CD4-positive, alpha-beta T cell treated with Interleukin-17A for 4 hours (primary cell): ENCODE data around the gene DHFR.

Source experiments
- DNase-seq: peaks from one replicate; pipeline ENCODE4 v3.0.0-alpha.2; 2020; ENCODE audit warnings: mixed read lengths

Gene DHFR

DNA sequence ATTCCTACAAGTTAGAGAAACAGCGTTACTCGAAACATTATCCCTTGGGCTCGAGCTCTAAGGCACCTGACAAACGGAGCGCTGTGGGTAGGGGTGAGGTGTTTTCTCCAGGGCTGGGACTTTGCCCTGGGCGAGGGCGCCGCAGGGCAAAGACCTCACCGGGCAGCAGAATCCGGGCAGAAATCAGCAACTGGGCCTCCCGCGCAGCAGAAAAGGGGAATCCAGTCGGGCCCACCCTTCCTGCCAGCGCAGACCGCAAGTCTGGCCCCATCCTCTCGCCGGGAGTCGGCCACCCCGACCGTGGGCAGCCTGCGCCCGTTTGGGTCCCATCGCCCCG, 761 bp downstream of the DHFR start:
- DNase-seq: no peak

GRCh38 chr5:80653502-80653901, 1.3 kb downstream of the DHFR start:
- no peak for DNase-seq

DNA sequence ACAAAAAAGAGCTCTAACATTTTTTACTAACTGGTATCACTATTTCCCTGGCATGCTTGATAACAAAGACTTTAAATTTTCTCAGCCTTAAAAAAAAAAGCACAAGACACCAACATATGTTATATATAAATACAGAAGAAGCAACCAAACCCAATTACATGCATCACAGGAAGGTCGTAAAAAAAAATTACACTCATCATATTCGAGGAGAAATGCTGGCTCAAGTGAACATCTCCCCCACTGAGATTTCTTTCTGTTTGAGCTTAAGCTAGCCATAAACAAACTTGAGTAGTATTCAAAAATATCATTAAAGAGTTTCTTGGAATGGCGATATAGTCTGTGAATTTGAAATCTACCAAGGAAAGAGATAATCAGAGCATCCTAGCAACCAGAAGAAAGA, 7.9 kb downstream of the DHFR start:
- no peak for DNase-seq

DNA sequence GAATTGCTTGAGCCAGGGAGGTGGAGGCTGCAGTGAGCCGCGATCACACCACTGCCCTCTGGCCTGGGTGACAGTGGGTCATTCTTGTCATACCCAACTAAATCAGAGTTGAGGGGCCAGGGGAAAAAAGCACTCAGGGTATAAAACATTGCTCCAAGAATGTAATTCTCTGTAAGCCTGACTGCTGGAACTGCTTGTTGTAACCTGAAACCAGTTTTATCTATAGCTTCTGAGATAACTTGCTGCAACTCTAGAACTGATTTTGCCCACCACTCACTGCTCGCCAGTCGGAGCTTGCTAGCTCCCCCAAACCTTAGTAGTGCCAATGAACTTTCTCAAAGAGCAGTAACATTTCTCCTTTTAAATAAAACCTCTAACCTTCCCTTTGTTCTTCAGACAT, 9.9 kb downstream of the DHFR start:
- no peak for DNase-seq

DNA sequence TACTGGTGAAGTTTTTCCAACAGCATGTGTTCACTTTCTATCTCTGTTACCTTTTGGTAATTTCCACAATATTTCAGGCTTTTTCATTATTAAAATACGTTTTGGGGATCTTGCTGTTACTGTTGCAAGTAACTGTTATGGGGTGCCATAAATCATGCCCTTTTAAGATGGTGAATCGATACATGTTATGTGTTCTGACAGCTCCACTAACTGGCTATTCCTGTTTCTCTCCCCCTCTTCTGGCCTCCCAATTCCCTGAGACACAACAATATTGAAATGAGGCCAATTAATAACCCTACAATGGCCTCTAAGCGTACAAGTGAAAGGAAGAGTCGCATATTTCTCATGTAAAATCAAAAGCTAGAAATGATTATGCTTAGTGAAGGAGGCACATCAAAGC, 13.4 kb downstream of the DHFR start:
- DNase-seq: no peak

DNA sequence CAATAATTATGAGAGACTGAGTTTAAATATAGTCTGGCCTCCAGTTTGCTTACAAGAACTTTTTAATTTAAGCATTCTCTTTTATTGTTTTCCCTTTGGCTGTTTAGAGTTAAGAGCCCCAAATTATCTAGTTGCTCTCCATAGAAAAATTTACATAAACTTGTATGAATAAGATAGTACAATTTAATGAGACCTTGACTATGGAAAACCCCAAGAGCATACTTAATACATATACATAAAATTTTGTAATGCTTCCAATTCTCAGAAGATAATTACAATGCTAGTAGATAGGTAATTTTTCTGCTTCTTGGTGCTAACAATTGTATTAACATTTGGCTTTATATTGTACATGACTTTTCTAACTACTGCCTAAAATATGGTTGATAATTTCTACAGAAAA, 20.6 kb downstream of the DHFR start:
- DNase-seq: no peak

DNA sequence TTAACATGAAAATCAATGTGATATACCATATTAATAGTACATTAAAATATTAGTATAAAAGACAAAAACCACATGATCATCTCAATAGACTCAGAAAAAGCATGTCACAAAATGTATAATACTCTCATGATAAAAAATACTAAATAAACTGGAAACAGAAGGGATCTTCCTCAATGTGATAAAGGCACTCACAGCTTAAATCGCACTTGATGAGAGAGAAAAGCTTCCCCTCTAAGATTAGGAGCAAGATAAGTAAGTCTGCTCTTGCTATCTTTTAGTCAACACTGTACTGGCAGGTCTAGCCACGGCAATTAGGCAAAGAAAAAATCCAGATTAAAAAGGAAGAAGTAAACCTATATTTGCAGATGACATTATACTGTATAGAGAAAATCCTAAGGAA, 22.1 kb downstream of the DHFR start:
- no peak for DNase-seq

GRCh38 chr5:80631278-80632259, 23.2 kb downstream of the DHFR start:
- no peak for DNase-seq

- no peak for DNase-seq
These were observed 25.5 kb downstream of the DHFR start for GRCh38 chr5:80629281-80629680.

- no peak for DNase-seq
These were observed 29.6 kb downstream of the DHFR start for GRCh38 chr5:80625230-80625629.

- no peak for DNase-seq
These were observed 30.8 kb downstream of the DHFR start for GRCh38 chr5:80623999-80624398.

DNA sequence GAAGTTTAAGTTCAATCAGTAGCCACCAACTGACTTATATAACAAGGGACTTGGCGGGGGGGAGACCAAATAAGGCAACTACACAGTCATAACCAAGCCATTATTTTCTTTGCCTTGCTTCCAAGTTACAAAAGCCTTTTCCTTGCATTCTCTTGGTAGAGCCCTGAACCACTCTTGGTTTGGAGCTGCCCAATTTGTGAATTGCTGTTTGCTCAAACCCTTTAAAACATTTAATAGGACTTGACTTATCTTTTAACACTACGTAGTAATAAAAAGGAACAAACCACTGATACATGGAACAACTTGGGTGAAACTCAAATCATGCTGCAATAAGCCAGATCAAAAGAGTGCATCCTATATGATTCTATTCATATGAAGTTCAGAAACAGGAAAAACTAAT, 32.0 kb downstream of the DHFR start:
- no peak for DNase-seq

GRCh38 chr5:80620211-80620610, 34.6 kb downstream of the DHFR start:
- no peak for DNase-seq

DNA sequence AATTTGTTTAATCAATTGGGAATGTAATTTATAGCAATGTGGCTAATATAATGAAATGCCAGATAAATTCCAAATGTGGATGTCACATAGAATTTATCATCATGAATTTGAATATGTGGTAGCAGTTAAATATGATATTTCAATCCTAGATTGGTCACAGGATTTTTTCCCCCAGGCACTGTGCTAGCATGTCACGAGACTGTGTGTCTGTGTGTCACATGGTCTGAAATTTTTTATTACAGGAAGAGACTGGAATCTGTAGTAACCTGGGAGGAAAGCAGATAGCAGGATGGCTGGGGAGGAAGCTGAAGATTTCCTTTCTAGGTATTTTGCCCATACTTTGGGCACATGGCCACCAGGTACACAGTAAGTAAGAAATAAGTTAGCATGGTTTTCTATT, 35.7 kb downstream of the DHFR start:
- DNase-seq: no peak

DNA sequence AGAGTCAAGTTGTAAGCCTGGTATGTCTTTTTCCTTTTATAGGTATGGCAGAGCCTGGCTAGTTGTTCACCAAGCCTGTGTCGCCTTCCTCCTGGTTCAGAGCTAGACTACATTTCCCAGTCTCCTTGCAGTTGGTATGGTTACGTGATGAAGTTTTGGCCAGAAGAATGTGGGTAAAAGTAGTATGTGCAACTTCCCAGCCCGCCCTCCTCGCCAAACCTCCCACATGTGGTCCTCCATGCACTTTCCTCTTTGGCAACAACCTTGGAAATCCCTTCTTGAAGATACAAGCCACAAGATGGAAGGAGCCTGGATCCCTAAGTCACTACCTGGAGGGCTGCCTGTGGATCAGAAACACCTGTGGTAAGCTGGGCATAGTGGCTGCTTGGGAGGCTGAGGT, 36.3 kb downstream of the DHFR start:
- no peak for DNase-seq

- DNase-seq: no peak
These were observed 39.4 kb downstream of the DHFR start for GRCh38 chr5:80615266-80615914.

- DNase-seq: no peak
These were observed 45.1 kb downstream of the DHFR start for GRCh38 chr5:80609692-80610091.

- no peak for DNase-seq
These were observed 46.1 kb downstream of the DHFR start for GRCh38 chr5:80608731-80609130.

- DNase-seq: no peak
These were observed 47.0 kb downstream of the DHFR start for GRCh38 chr5:80607832-80608231.

DNA sequence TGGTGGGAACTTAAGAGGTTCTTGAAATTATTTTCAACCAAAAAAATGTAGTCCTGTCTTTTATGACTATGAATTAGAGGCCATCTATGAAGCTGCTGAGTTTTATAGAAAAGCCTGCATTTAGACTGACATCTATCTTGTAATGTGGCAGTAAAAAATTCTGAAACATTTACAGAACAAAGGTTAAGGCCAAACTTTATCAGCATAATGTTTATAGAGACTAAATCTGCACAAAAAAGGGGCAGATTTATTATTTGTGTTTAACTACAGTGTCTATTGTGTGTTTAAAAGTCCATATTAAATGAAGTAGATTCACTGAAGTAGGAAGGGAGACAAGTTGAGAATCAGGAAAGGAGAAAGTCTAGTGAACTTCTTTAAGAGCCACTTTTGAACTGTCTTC, 47.4 kb downstream of the DHFR start:
- no peak for DNase-seq

DNA sequence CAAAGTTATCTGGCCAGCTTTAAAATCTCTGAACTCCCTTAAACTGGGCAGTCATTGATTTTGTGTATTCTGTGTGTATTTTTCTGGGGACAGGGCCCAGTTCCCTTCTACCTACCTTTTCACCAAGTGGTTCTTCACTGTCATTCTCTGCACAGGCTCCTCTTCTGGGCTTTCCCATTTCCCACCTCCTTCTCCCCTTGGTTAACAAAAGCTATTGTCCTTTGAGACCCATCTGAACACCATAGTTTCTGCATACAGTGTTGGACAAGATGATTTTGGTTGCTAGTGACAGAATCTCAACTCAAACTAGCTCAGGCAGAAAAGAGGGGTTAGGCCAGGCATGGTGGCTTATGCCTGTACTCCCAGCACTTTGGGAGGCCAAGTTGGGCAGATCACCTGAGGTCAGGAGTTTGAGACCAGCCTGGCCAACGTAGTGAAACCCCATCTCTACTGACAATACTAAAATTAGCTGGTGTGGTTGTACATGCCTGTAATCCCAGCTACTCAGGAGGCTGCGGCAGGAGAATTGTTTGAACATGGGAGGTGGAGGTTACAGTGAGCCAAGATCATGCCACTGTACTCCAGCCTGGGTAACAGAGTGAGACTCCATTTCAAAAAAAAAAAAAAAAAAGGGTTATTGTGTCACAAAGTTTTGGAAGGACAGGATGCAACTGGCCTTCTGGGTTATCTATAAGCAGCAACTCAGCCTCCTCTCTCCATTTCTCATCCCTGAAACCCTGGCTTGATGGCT, 53.7 kb downstream of the DHFR start:
- no peak for DNase-seq

DNA sequence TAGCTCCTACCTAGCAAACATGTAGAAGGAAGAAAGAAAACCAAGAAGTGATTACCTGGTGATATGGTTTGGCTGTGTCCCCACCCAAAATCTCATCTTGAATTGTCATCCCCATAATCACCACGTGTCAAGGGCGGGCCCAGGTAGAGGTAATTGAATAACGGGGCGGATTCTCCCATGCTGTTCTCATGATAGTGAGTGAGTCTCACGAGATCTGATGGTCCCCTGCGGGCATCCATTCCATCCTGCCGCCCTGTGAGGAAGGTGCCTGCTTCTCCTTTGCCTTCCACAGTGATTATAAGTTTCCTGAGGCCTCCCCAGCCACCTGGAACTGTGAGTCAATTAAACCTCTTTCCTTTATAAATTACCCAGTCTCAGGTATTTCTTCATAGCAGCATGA, 57.3 kb downstream of the DHFR start:
- no peak for DNase-seq

- DNase-seq: no peak
These were observed 60.0 kb downstream of the DHFR start for GRCh38 chr5:80594810-80595209.

DNA sequence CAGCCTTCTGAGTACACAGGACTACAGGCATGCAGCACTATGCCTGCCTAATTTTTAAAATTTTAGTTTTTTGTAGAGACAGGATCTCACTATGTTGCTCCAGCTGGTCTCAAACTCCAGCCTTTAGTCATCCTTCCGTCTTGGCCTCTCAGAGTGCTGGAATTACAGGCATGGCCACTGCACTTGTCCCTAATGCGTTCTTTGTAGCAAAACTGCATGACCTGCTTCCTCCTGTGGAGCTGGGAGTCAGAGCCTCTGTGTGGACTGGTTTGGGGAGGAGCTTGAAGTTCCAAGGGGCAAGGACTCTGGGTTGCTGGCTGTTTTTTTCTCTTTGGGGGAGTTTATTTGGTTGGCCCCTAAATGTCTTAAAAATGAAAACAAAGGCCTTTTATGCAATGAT, 62.0 kb downstream of the DHFR start:
- no peak for DNase-seq
